ENCODE measurements around the gene FAM204A. TPM values are rescaled to one million over a fixed set of nuclear protein-coding genes. Genes with fewer than 3 reads are reported as not detected.

The FAM204A gene
- total RNA-seq, 3 donors from 2014 or later (not counting 1 experiment from before 2014, with no cell fraction given), result 69.2 to 73.2 (median 72.7) TPM

GRCh38 chr10:118266098-118266748 is 75.9 kb downstream of the FAM204A start:
- no peak overlapping the region for H3K4me3 Mint-ChIP-seq
- H3K27me3 ChIP-seq (ENCODE audit: control insufficient read depth, insufficient read depth, low read length), result no peaks in the 10 kb centered on the region
- no peaks in the 10 kb centered on the region for H3K36me3 ChIP-seq (ENCODE audit: control insufficient read depth, insufficient read depth, low read length)
- WGBS (ENCODE audit: insufficient coverage), result 73% methylated on average over 3 of the region's 4 CpGs
- H3K36me3 Mint-ChIP-seq, result no peaks in the 10 kb centered on the region
- no peaks in the 10 kb centered on the region for H3K9me3 ChIP-seq (ENCODE audit: control insufficient read depth, insufficient read depth, low read length)
- DNase-seq, result no peak
- H3K4me1 ChIP-seq (ENCODE audit: control insufficient read depth, insufficient read depth, low read length), result no peaks in the 10 kb centered on the region
- ATAC-seq, result no peak
- no peak overlapping the region for H3K4me3 ChIP-seq (ENCODE audit: low read length)
- H3K27ac ChIP-seq (ENCODE audit: low read length), result no peak overlapping the region
- TF ChIP-seq CTCF (IDR thresholded peaks at IDR 0.05), result no peak
- intact Hi-C loops (cut with micrococcal nuclease), result no loop called here
- peaks cover 26 to 56% of the 10 kb centered on the region in 2 donors for H3K27me3 Mint-ChIP-seq (ENCODE audit: low read depth in 2 of 2)
- no peaks in the 10 kb centered on the region for H3K4me1 Mint-ChIP-seq
- H3K9me3 Mint-ChIP-seq, result no peaks in the 10 kb centered on the region
- no peak overlapping the region for H3K27ac Mint-ChIP-seq

- H3K4me3 Mint-ChIP-seq, result no peak overlapping the region
- H3K36me3 ChIP-seq (ENCODE audit: control insufficient read depth, insufficient read depth, low read length), result no peaks in the 10 kb centered on the region
- peaks cover 27 to 57% of the 10 kb centered on the region in 2 donors for H3K27me3 Mint-ChIP-seq (ENCODE audit: low read depth in 2 of 2)
- no peaks in the 10 kb centered on the region for H3K4me1 ChIP-seq (ENCODE audit: control insufficient read depth, insufficient read depth, low read length)
- H3K4me1 Mint-ChIP-seq, result no peaks in the 10 kb centered on the region
- no peak overlapping the region for H3K4me3 ChIP-seq (ENCODE audit: low read length)
- 65% methylated on average over 9 of the region's 11 CpGs for WGBS (ENCODE audit: insufficient coverage)
- DNase-seq (no peak), ATAC-seq (no peak)
- H3K9me3 Mint-ChIP-seq, result no peaks in the 10 kb centered on the region
- H3K36me3 Mint-ChIP-seq, result no peaks in the 10 kb centered on the region
- no peaks in the 10 kb centered on the region for H3K9me3 ChIP-seq (ENCODE audit: control insufficient read depth, insufficient read depth, low read length)
- no peak for TF ChIP-seq CTCF (IDR thresholded peaks at IDR 0.05)
- intact Hi-C loops (cut with micrococcal nuclease), result no loop called here
- H3K27ac Mint-ChIP-seq, result no peak overlapping the region
- no peak overlapping the region for H3K27ac ChIP-seq (ENCODE audit: low read length)
- H3K27me3 ChIP-seq (ENCODE audit: control insufficient read depth, insufficient read depth, low read length), result no peaks in the 10 kb centered on the region
Observed at GRCh38 chr10:118264838-118265470, 77.2 kb downstream of the FAM204A start.

GRCh38 chr10:118264252-118264651 is 77.9 kb downstream of the FAM204A start:
- H3K4me1 Mint-ChIP-seq, result no peaks in the 10 kb centered on the region
- ATAC-seq (no peak), DNase-seq (no peak)
- Histone ChIP-seq H3K27ac (ENCODE audit: low read length) (no peak overlapping the region), H3K27me3 (ENCODE audit: control insufficient read depth, insufficient read depth, low read length) (no peaks in the 10 kb centered on the region), H3K36me3 (ENCODE audit: control insufficient read depth, insufficient read depth, low read length) (no peaks in the 10 kb centered on the region), H3K4me3 (ENCODE audit: low read length) (no peak overlapping the region), H3K9me3 (ENCODE audit: control insufficient read depth, insufficient read depth, low read length) (no peaks in the 10 kb centered on the region), H3K4me1 (ENCODE audit: control insufficient read depth, insufficient read depth, low read length) (no peaks in the 10 kb centered on the region)
- no peak for TF ChIP-seq CTCF (IDR thresholded peaks at IDR 0.05)
- intact Hi-C loops (cut with micrococcal nuclease), result no loop called here
- H3K27ac Mint-ChIP-seq, result no peak overlapping the region
- peaks cover 32 to 61% of the 10 kb centered on the region in 2 donors for H3K27me3 Mint-ChIP-seq (ENCODE audit: low read depth in 2 of 2)
- no peaks in the 10 kb centered on the region for H3K36me3 Mint-ChIP-seq
- H3K4me3 Mint-ChIP-seq, result no peak overlapping the region
- H3K9me3 Mint-ChIP-seq, result no peaks in the 10 kb centered on the region
